PC-9 (cell line): ENCODE measurements around the gene RAP2A. TPM values are rescaled to one million over a fixed set of nuclear protein-coding genes. Genes with fewer than 3 reads are reported as not detected.

Source experiments
- BruUV-seq: library from RNA; stranded (reverse); fragments of 400-500 nt; replicated peaks from 2 replicates; lab custom pipeline; 2021; lab: Mats Ljungman, UMichigan
- CTCF ChIA-PET: fragments of 300-600 bp; sonication (Branson Sonifier 250); formaldehyde crosslinking; loops from one replicate; lab custom pipeline; 2022; ENCODE audit warnings: antibody characterized with exemption; lab: Charles Lee
- POLR2A ChIA-PET: fragments of 300-600 bp; sonication (Branson Sonifier 250); formaldehyde crosslinking; loops from one replicate; lab custom pipeline; 2022; ENCODE audit warnings: antibody characterized with exemption; ENCODE audit not compliant: unreplicated experiment; lab: Charles Lee
- DNase-seq, 2 experiments: peaks; one replicate each; pipeline versions ENCODE4 v3.0.0 to v3.0.0-alpha.2; 2015 to 2022; ENCODE audit warnings: mixed read lengths in 1 of 2
- H2AFZ ChIP-seq: fragments of 200-600 bp; sonication (generic); 2 replicates; pipeline ENCODE4 v1.8.1; 2017; ENCODE audit warnings: antibody characterized with exemption
- H3F3A ChIP-seq: fragments of 200-600 bp; sonication (generic); 2 replicates; pipeline ENCODE4 v1.8.1; 2017; ENCODE audit warnings: antibody characterized with exemption, mild to moderate bottlenecking, low read depth; ENCODE audit not compliant: insufficient read depth
- H3K27ac ChIP-seq: fragments of 200-600 bp; sonication (generic); 2 replicates; pipeline ENCODE4 v1.6.1; 2016; ENCODE audit warnings: mixed run types
- H3K27me3 ChIP-seq: fragments of 200-600 bp; sonication (generic); 2 replicates; pipeline ENCODE4 v1.6.1; 2016; ENCODE audit warnings: low read depth, mixed run types; ENCODE audit not compliant: insufficient read depth
- H3K36me3 ChIP-seq: fragments of 200-600 bp; sonication (generic); 2 replicates; pipeline ENCODE4 v1.6.1; 2016; ENCODE audit warnings: low read depth, mixed run types
- H3K4me1 ChIP-seq: fragments of 200-600 bp; sonication (generic); replicated peaks from 2 replicates; pipeline ENCODE4 v1.6.1; 2016; ENCODE audit warnings: mixed run types; ENCODE audit not compliant: insufficient read depth
- H3K4me2 ChIP-seq: fragments of 200-600 bp; sonication (generic); 2 replicates; pipeline ENCODE4 v1.6.1; 2017; ENCODE audit warnings: mixed run types
- H3K4me3 ChIP-seq: fragments of 200-600 bp; sonication (generic); 2 replicates; pipeline ENCODE4 v1.6.1; 2016; ENCODE audit warnings: mixed run types
- H3K79me2 ChIP-seq: fragments of 200-600 bp; sonication (generic); 2 replicates; pipeline ENCODE4 v1.6.1; 2017; ENCODE audit warnings: low read depth, mixed run types
- H3K9me2 ChIP-seq: fragments of 200-600 bp; sonication (generic); 2 replicates; pipeline ENCODE4 v1.8.1; 2017; ENCODE audit warnings: mild to moderate bottlenecking; ENCODE audit not compliant: insufficient read depth
- H3K9me3 ChIP-seq: fragments of 200-600 bp; sonication (generic); 2 replicates; pipeline ENCODE4 v1.8.1; 2016; ENCODE audit warnings: low read depth; ENCODE audit not compliant: insufficient read depth
- H4K20me1 ChIP-seq: fragments of 200-600 bp; sonication (generic); 2 replicates; pipeline ENCODE4 v1.8.1; 2017; ENCODE audit not compliant: insufficient read depth
- EZH2 ChIP-seq: fragments of 200-600 bp; sonication (generic); IDR thresholded peaks from 2 replicates; pipeline ENCODE4 v1.8.0; 2017; ENCODE audit warnings: antibody characterized with exemption, low read depth
- intact Hi-C: fragments of 100-400 bp; cut with micrococcal nuclease; formaldehyde crosslinking; loops from one replicate; pipeline ENCODE4 v1.10.0; 2022; ENCODE audit not compliant: unreplicated experiment
- total RNA-seq: library from RNA; stranded (reverse); gene quantifications from 2 replicates; pipeline ENCODE4 v1.2.3, GENCODE V29; 2021
- TF ChIP-seq, protein P1 (sequence below): fragments of 200-600 bp; sonication (generic); conservative IDR thresholded peaks from 2 replicates; pipeline ENCODE4 v1.6.1; 2017; ENCODE audit warnings: mixed run types, antibody characterized with exemption, mild to moderate bottlenecking, moderate library complexity

RAP2A gene
- total RNA-seq, 1 experiment from 2014 or later = 21.5 TPM

DNA sequence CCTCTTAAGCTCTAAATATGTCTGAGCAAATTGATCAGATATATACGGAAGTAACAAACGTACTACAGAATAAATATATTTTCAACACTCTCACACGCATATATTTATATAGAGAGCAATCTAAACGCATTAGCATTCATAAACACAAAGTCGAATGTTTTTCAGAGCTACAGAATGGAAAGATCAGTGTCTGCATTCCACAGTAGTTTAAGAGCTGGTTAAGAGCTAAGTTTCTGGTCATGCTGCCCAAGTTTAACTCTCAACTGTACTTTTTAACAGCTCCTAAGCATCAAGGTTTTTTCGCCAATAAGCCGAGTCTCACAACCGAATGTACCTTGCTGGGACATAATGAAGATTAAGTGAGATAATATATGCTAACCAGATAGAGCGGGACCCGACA, 36.7 kb upstream of the RAP2A start:
- TF ChIP-seq, protein P1, sequence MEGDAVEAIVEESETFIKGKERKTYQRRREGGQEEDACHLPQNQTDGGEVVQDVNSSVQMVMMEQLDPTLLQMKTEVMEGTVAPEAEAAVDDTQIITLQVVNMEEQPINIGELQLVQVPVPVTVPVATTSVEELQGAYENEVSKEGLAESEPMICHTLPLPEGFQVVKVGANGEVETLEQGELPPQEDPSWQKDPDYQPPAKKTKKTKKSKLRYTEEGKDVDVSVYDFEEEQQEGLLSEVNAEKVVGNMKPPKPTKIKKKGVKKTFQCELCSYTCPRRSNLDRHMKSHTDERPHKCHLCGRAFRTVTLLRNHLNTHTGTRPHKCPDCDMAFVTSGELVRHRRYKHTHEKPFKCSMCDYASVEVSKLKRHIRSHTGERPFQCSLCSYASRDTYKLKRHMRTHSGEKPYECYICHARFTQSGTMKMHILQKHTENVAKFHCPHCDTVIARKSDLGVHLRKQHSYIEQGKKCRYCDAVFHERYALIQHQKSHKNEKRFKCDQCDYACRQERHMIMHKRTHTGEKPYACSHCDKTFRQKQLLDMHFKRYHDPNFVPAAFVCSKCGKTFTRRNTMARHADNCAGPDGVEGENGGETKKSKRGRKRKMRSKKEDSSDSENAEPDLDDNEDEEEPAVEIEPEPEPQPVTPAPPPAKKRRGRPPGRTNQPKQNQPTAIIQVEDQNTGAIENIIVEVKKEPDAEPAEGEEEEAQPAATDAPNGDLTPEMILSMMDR = no peak
- no peak for TF ChIP-seq EZH2
- Histone ChIP-seq H3K27ac (no peak overlapping the region), H3F3A (peaks cover 12% of the 10 kb centered on the region), H4K20me1 (no peaks in the 10 kb centered on the region), H3K9me2 (no peaks in the 10 kb centered on the region), H3K27me3 (no peaks in the 10 kb centered on the region), H3K9me3 (no peaks in the 10 kb centered on the region), H2AFZ (no peak overlapping the region), H3K36me3 (peaks cover 10% of the 10 kb centered on the region), H3K4me3 (no peak overlapping the region), H3K4me2 (no peak overlapping the region), H3K79me2 (no peaks in the 10 kb centered on the region), H3K4me1 (peaks cover 10% of the 10 kb centered on the region)
- CTCF ChIA-PET = no interaction called here
- no TSS peak for BruUV-seq
- POLR2A ChIA-PET = interaction anchor here (0.7 kb wide), 1 partner anchor 18 kb away, joined by 3 read pairs; no protein-coding TSS in a partner anchor
- intact Hi-C loops = no loop called here
- no peak for DNase-seq

DNA sequence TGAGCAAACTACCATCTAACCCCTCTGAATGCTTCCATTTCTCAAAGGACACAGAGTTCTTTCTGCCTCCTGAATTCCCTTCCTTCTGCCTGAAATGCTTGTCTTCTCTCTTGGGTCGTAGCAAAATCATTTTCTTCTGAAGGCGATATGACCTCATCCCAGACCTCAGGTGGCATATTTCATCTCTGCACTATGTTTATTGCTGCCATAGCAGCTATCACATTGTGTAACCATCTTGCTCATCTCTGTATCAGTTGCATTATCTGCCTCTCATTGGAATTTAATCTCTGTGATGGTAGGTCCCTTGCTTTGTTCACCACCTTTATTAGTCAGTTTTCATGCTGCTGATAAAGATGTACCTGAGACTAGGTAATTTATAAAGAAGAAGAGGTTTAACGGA, 32.5 kb upstream of the RAP2A start:
- no peaks in the 10 kb centered on the region for H3K36me3 ChIP-seq
- H3K4me3 ChIP-seq = no peak overlapping the region
- TF ChIP-seq EZH2 = no peak
- TF ChIP-seq, protein P1 = no peak
- no peak overlapping the region for H2AFZ ChIP-seq
- no peaks in the 10 kb centered on the region for H3K9me3 ChIP-seq
- ChIA-PET CTCF (no interaction called here), POLR2A (no interaction called here)
- H4K20me1 ChIP-seq = no peaks in the 10 kb centered on the region
- no peak overlapping the region for H3K27ac ChIP-seq
- no peaks in the 10 kb centered on the region for H3K4me1 ChIP-seq
- no peaks in the 10 kb centered on the region for H3K27me3 ChIP-seq
- DNase-seq = no peak
- H3K4me2 ChIP-seq = no peak overlapping the region
- intact Hi-C loops = no loop called here
- no peaks in the 10 kb centered on the region for H3K9me2 ChIP-seq
- peaks cover 1% of the 10 kb centered on the region for H3F3A ChIP-seq
- BruUV-seq = no TSS peak
- no peaks in the 10 kb centered on the region for H3K79me2 ChIP-seq

DNA sequence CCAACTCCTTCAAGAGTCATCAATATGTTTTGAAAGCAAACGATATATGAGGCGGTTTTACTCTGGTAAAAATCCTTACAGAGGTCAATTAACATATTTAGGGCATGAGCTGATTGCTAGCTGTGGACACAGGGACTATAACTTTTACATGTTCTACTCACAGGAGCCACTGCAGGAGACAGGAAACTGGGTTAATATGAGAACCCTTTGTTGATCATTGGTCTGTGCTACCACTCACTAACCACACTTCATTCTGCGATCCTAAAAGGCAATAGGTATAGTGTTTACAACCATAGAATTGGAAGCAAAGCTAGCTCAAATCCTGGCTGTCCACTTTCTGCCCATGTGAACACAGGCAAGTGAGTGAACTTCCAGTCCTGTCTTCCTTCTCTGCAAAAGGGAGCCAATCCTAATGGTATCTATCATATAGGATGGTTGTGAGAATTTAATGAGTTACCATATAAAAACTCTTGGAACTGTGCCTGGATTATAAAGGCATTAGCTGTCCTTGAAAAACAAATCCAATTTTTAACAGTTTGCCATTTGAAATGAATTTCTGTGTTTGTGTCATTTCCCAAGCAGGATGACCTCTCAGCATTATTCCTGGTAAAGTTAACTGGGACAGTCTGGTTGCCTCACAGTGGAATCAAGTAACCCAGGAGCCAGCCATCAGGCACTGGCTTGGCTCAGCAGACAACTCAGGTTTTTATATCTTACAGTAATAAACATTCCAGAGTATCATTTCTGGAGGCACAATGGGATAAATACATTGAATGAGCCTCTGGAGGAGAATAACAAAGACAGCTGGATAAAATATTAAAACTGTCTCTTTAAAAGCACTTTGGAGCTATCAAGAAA, 29.8 kb upstream of the RAP2A start:
- Histone ChIP-seq H4K20me1 (no peaks in the 10 kb centered on the region), H3K9me3 (no peaks in the 10 kb centered on the region), H3K4me2 (no peak overlapping the region), H3K36me3 (no peaks in the 10 kb centered on the region), H3K27ac (no peak overlapping the region), H3F3A (no peaks in the 10 kb centered on the region), H3K79me2 (no peaks in the 10 kb centered on the region), H2AFZ (no peak overlapping the region), H3K9me2 (no peaks in the 10 kb centered on the region), H3K4me3 (no peak overlapping the region), H3K4me1 (no peaks in the 10 kb centered on the region), H3K27me3 (no peaks in the 10 kb centered on the region)
- intact Hi-C loops = no loop called here
- no TSS peak for BruUV-seq
- ChIA-PET CTCF (no interaction called here), POLR2A (no interaction called here)
- DNase-seq = no peak
- no peak for TF ChIP-seq EZH2
- TF ChIP-seq, protein P1 = no peak
